NK-92 (cell line): ENCODE data around the gene PDIA5.

Source experiments
- DNase-seq: peaks from one replicate; lab custom pipeline; 2025; ENCODE audit not compliant: unreplicated experiment; lab: John Stamatoyannopoulos, UW

PDIA5 gene

GRCh38 chr3:123161167-123161566, 94.3 kb downstream of the PDIA5 start:
- no peak for DNase-seq

- DNase-seq: no peak
Measured at GRCh38 chr3:123163141-123163540, 96.3 kb downstream of the PDIA5 start.

- DNase-seq: no peak
Measured at GRCh38 chr3:123165163-123165562, 98.3 kb downstream of the PDIA5 start.

- DNase-seq: no peak
Measured at GRCh38 chr3:123167686-123168085, 100.9 kb downstream of the PDIA5 start.

- no peak for DNase-seq
Measured at GRCh38 chr3:123168122-123168521, 101.3 kb downstream of the PDIA5 start.

GRCh38 chr3:123168605-123169004, 101.8 kb downstream of the PDIA5 start:
- DNase-seq: no peak

GRCh38 chr3:123169492-123169929, 102.7 kb downstream of the PDIA5 start:
- no peak for DNase-seq

- DNase-seq: no peak
Measured at GRCh38 chr3:123169930-123170329, 103.1 kb downstream of the PDIA5 start.

GRCh38 chr3:123180791-123181190, 114.0 kb downstream of the PDIA5 start:
- DNase-seq: no peak

GRCh38 chr3:123186695-123187094, 119.9 kb downstream of the PDIA5 start:
- DNase-seq: no peak

- no peak for DNase-seq
Measured at GRCh38 chr3:123188058-123188457, 121.2 kb downstream of the PDIA5 start.

GRCh38 chr3:123193448-123194101, 126.8 kb downstream of the PDIA5 start:
- DNase-seq: no peak

GRCh38 chr3:123194552-123194951, 127.7 kb downstream of the PDIA5 start:
- DNase-seq: no peak

GRCh38 chr3:123198372-123198771, 131.5 kb downstream of the PDIA5 start:
- DNase-seq: no peak

GRCh38 chr3:123201223-123201556, 134.4 kb downstream of the PDIA5 start:
- no peak for DNase-seq

- DNase-seq: peak; percentile 86
Measured at GRCh38 chr3:123201557-123202427, 135.0 kb downstream of the PDIA5 start, which contains the start of gene SEC22A. Gene SEC22A (plus strand): TSS chr3:123201943. CDS start chr3:123209218, 7,275 bp downstream.

GRCh38 chr3:123202451-123202850, 135.6 kb downstream of the PDIA5 start:
- DNase-seq: no peak
